IPS-18c (cell line): ENCODE measurements around the gene PPP6R3.
"Not testable (repeated sequence)": the region's sequence is repeated elsewhere in the genome, so short reads cannot be mapped to it uniquely, and the experiment has no call there.

ENCODE experiments used
- H3K4me3 ChIP-seq: 2 replicates; pipeline ENCODE4 v1.7.0; 2013; ENCODE audit warnings: low read depth, mild to moderate bottlenecking, low read length, moderate library complexity; ENCODE audit not compliant: insufficient read depth
- H3K9me3 ChIP-seq: one replicate; pipeline ENCODE4 v1.6.1; 2013; ENCODE audit warnings: mild to moderate bottlenecking, low read length, moderate library complexity; ENCODE audit not compliant: control insufficient read depth, insufficient read depth

The PPP6R3 gene

GRCh38 chr11:68623706-68624105, 163.2 kb downstream of the PPP6R3 start:
- H3K9me3 ChIP-seq: not testable (repeated sequence)

GRCh38 chr11:68625069-68625468, 164.5 kb downstream of the PPP6R3 start:
- not testable (repeated sequence) for H3K4me3 ChIP-seq, H3K9me3 ChIP-seq

More at GRCh38 chr11:68623706-68624105, 163.2 kb downstream of the PPP6R3 start:
- H3K4me3 ChIP-seq: not testable (repeated sequence)

- not testable (repeated sequence) for H3K9me3 ChIP-seq
These were observed 165.7 kb downstream of the PPP6R3 start for GRCh38 chr11:68626236-68626635.

GRCh38 chr11:68628837-68629236, 168.3 kb downstream of the PPP6R3 start:
- not testable (repeated sequence) for H3K4me3 ChIP-seq, H3K9me3 ChIP-seq

More at GRCh38 chr11:68626236-68626635, 165.7 kb downstream of the PPP6R3 start:
- not testable (repeated sequence) for H3K4me3 ChIP-seq

GRCh38 chr11:68632375-68632774, 171.8 kb downstream of the PPP6R3 start:
- not testable (repeated sequence) for H3K4me3 ChIP-seq, H3K9me3 ChIP-seq

- H3K4me3 ChIP-seq: no peak overlapping the region
- no peaks in the 10 kb centered on the region for H3K9me3 ChIP-seq
These were observed 172.2 kb downstream of the PPP6R3 start for GRCh38 chr11:68632802-68633201.

- H3K4me3 ChIP-seq: not testable (repeated sequence)
These were observed 174.1 kb downstream of the PPP6R3 start for GRCh38 chr11:68634606-68635005.

GRCh38 chr11:68635172-68635571, 174.6 kb downstream of the PPP6R3 start:
- not testable (repeated sequence) for H3K9me3 ChIP-seq, H3K4me3 ChIP-seq

More at GRCh38 chr11:68634606-68635005, 174.1 kb downstream of the PPP6R3 start:
- not testable (repeated sequence) for H3K9me3 ChIP-seq

GRCh38 chr11:68635883-68636282, 175.3 kb downstream of the PPP6R3 start:
- not testable (repeated sequence) for H3K4me3 ChIP-seq, H3K9me3 ChIP-seq

GRCh38 chr11:68639322-68639721, 178.8 kb downstream of the PPP6R3 start:
- H3K4me3 ChIP-seq, H3K9me3 ChIP-seq: not testable (repeated sequence)

GRCh38 chr11:68641880-68642279, 181.3 kb downstream of the PPP6R3 start:
- H3K4me3 ChIP-seq: no peak overlapping the region
- H3K9me3 ChIP-seq: no peaks in the 10 kb centered on the region

GRCh38 chr11:68643585-68643984, 183.0 kb downstream of the PPP6R3 start:
- no peaks in the 10 kb centered on the region for H3K9me3 ChIP-seq
- no peak overlapping the region for H3K4me3 ChIP-seq

GRCh38 chr11:68646832-68647231, 186.3 kb downstream of the PPP6R3 start:
- no peak overlapping the region for H3K4me3 ChIP-seq

GRCh38 chr11:68649851-68650555, 189.5 kb downstream of the PPP6R3 start:
- Histone ChIP-seq H3K9me3 (no peaks in the 10 kb centered on the region), H3K4me3 (no peak overlapping the region)

More at GRCh38 chr11:68646832-68647231, 186.3 kb downstream of the PPP6R3 start:
- no peaks in the 10 kb centered on the region for H3K9me3 ChIP-seq

GRCh38 chr11:68650801-68651200, 190.2 kb downstream of the PPP6R3 start:
- no peak overlapping the region for H3K4me3 ChIP-seq
- H3K9me3 ChIP-seq: peaks cover 2% of the 10 kb centered on the region

GRCh38 chr11:68651208-68651984, 190.8 kb downstream of the PPP6R3 start:
- Histone ChIP-seq H3K4me3 (no peak overlapping the region), H3K9me3 (peaks cover 2% of the 10 kb centered on the region)

- H3K4me3 ChIP-seq: no peak overlapping the region
- H3K9me3 ChIP-seq: peaks cover 2% of the 10 kb centered on the region
These were observed 191.6 kb downstream of the PPP6R3 start for GRCh38 chr11:68651985-68652682.

GRCh38 chr11:68652683-68653156, 192.2 kb downstream of the PPP6R3 start:
- H3K4me3 ChIP-seq: no peak overlapping the region
- peaks cover 2% of the 10 kb centered on the region for H3K9me3 ChIP-seq
